GM18517 (cell line): ENCODE results near the gene MACROD2.
"Not testable (repeated sequence)": the region's sequence is repeated elsewhere in the genome, so short reads cannot be mapped to it uniquely, and the experiment has no call there.

Source experiments
- ATAC-seq: cut with Tn5 transposase; IDR thresholded peaks from one replicate; pipeline ENCODE4 v1.9.1; 2021; ENCODE audit warnings: mild to moderate bottlenecking, moderate library complexity; ENCODE audit not compliant: unreplicated experiment

Gene MACROD2

DNA sequence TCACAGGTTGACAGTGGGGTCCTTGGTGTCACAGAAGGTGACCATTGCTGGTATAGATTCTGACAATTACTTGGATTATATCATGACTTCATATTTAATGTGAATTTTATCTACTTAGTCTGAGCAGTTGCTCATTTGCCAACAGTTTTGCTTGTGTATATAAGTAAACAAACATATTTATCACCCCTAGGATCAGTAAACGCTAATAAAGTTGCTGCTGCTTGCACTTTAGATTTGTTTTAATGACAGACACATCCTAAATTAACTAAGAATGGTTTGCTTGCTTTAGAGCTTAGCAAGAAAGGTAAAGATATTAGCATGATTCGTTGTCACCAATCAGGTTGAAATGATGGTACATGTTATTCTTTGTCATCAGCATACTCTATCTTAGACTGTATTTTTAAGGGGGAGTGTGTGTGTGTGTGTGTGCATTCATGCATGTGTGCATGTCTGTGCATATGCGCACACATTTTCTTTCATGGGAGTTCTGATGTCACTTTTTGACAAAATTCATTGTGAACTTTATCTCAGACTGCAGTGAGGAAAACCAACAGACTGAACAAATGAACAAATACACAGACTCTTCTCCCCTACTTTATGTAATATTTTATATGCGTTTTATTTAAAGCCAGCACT lies 1124.7 kb downstream of the MACROD2 start:
- no peak for ATAC-seq

DNA sequence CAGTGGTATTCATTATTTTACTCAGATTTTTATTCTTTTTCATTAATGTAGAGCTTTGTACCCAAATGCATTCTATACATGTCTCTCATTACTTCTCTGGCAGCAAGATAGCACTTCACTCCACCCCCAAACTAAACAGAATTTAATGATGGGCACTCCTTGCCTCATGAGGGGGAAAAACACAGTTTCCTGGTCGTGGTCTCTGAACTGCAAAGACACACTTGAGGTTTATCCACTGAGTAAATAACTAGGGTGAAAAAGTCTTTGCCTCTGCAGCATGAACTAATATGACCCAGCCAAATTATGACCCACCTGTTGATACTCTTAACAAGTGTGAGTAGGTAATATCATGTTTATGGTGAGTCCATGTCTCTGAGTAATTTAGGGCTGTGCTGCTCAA lies 1127.3 kb downstream of the MACROD2 start:
- no peak for ATAC-seq

DNA sequence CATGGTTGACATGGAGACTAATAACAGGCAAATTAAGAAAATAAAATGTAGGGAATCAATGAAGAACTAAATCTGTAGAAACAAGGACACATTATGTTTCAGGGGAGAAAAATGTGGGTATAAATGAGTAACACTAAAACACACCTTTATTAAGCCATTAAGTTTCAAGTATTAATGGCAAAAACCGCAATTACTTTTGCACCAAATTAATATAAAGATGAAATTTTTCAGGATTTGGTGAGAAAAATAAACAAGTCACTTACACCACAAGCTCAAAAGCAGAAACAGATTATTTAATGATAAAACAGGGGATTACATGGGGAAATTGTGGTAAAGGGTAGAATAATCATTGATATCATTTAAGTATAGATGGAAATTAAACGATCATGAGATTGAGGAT lies 1135.9 kb downstream of the MACROD2 start:
- ATAC-seq: no peak

DNA sequence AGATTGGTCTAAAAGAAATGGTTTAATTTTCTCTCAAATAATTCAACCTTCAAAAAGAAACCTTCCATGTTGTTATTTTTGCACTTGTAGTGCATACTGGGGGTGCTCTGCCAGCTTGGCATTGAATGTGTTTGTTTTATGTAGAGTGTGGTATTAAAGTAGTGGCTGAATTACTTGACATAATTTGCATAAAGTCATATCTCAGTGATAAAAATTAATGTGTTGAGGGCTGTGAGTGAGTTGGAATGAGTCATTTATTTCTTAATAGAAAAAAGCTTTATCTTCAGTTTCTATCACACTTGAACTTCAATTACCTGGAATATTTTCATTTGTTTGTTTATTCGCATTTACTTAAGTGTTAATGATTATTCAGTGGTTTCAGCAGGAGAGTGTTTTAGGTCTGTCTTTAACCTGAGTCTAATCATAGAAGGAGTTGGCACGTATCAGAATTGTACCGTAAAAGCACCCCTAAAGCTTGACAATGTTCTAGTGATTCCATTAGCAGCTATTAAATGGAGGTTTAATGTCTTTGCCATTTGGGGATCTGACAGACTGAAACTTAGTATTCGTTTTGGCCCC lies 1143.3 kb downstream of the MACROD2 start:
- ATAC-seq: no peak

DNA sequence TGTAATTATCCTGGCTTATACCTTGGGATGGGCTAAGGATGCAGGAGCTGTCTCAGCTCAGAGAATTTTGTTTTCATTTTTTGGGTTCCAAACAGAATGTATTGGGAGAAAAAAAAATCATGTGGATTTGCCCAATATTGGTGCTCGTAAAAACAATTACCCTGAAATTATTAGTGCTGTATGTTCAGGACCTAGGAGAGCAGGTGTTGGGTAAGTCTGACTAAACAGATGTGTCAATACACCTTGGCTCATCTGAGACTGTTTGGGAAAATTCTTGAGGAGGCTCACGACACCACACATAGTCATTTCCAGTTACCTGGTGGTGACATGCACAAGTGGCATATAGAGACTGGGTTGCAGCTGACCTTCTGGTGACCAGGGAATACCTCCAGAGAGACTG lies 1144.2 kb downstream of the MACROD2 start:
- ATAC-seq: no peak

DNA sequence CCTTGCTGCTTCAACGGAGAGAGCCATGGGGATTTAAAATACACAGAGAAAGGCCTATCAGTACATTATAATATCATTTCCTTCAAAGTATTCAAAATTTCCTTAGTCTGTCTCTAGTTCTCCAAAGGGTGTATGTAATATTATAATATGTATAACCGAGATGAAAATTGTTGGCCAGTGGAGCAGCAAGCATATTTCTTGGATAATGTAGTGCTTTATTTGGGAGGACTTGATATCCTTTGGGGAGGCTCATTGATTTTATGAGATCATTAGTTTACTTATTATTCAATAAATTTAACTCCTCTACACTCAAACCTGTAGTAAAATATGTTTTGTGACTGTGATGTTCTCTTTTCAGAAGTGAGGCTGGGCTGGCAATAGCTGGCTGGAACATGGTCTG lies 1145.0 kb downstream of the MACROD2 start:
- ATAC-seq: no peak

DNA sequence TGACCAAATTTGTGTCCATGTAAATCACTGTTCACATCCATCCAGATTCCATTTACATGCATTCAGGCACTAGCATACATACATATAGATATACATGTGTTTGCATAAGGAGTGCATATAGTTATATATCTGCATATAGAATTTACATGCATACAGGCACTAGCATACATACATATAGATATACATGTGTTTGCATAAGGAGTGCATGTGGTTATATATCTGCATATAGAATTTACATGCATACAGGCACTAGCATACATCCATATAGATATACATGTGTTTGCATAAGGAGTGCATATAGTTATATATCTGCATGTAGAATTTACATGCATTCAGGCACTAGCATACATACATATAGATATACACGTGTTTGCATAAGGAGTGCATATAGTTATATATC lies 1145.6 kb downstream of the MACROD2 start:
- not testable (repeated sequence) for ATAC-seq

DNA sequence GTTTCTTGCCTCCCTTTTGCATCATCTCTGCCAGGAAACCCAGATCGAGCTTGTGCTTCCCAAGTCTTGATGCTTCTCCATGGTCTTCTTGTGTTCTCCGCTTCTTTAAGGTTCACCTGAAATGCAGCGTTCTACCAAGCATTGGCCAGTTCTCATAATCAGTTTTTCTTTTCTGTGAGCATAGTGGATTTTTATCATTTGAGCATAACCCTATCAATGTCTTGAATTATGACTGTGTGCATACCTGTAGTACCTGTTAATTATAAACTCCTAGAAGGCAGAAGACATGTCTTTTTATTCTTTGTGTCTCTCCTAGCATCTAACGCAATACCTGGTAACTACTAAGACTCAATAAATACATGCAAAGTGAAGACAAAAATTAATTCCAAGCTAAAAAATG lies 1146.5 kb downstream of the MACROD2 start:
- no peak for ATAC-seq

DNA sequence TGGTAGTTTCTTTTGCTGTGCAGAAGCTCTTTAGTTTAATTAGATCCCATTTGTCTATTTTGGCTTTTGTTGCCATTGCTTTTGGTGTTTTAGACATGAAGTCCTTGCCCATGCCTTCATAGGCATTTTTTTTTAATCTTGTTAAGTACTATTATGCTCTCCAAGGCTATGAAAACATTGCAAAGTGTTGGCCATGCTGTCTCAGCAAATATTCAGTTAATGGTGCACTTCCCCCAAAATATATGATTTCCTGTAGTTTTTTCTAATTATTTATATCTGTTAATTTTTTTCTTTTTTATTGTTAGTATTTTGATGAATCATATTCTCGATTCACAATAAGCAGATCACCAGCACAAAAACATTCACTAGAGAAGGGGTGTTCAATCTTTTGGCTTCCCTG lies 1148.2 kb downstream of the MACROD2 start:
- no peak for ATAC-seq

DNA sequence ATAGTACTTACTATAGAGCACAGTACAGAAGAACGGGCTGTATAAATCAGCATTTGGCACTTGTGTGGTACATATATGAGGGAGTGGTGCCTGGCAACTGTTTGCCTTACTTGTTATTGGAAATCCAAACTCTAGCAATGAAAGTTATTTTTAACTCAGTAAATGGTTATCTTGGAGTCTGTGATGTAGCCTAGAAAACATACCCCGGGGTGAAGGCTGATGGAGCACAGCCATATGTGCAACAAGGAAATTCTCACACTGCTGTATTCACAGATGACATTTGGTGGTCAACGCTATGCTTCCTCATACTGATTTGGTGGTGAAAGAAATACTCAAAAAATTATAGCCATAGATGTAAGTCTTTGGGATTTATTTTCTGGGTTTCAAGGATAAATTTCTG lies 1149.6 kb downstream of the MACROD2 start:
- ATAC-seq: no peak

DNA sequence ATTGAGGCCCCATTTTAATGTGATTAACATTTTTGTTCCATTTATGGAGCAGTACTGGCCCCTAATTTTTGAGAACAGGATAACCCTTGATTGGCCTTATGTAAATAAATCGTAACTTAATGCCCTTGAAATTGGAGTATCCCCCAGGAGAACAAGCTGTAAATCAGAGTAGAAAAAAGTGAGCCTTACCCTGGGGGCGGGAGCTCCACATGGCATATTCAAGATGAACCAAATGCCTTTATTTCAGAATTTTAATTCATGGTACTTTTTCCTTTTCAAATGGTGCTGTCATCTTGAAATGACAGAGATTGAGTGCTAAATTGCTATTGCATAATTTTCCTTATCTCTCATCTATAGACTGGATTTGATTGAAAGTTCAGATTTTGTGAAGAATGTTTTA lies 1151.6 kb downstream of the MACROD2 start:
- no peak for ATAC-seq

DNA sequence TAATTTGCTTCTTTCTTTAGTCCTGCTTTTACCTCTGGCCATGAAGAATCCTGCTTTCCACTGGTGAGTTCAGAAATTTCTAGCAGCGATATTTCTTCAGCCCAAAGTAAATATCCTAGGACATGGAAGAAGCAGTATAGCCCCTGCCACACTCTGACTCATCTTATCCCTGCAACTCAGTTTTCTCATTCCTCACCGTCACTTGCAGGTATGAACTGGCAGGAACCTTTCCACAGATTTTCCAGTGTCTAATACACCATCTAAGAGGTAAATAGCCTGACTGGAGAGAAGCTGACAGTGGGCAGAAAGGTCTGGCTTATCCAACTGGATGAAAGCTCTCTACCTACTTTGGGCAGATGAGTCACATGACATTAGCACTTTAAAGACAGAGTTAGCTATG lies 1158.8 kb downstream of the MACROD2 start:
- ATAC-seq: no peak

DNA sequence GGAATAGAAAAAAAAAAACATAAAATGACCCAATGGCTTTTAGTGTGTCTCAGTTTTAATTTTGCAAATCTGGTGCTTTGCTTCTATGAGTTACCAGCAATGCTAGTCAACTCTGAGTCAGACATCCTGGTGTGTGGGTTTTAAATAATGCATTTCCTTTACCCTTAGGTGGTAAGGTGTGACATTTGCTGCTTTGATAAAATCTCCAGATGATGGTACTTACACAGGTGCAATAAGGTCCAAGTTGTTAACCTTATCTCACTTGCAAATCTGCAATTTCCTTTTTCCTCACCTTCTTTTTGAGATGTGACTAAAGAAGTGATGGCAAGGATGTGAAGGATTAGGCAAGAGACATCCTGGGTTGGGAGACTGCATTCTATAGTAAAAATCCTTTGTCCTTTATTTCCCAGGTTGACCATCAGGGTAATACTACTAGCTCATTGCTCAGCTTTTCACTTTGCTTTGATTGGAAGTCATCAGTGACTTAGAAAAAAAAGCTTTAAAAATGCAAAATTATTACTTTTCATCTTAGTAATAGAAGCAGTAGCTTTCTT lies 1160.6 kb downstream of the MACROD2 start:
- no peak for ATAC-seq

DNA sequence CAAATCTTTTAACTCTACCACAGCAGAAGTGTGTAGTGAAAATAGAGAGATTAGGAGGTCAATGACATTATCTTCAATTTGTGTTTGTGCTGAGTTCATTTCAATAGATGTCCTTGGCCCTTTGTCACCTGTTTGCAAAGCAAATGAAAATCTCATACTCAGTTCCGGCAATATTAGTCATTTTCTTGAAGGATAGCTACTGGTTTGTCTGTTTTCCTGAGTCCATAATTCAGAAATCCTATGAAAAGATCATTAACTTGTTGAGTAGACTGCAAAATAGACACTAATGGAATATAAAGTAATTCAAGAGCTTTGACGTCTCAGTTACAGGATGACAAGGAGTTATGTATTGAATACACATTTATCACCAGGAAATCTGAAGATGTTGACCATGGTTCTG lies 1163.2 kb downstream of the MACROD2 start:
- ATAC-seq: no peak

DNA sequence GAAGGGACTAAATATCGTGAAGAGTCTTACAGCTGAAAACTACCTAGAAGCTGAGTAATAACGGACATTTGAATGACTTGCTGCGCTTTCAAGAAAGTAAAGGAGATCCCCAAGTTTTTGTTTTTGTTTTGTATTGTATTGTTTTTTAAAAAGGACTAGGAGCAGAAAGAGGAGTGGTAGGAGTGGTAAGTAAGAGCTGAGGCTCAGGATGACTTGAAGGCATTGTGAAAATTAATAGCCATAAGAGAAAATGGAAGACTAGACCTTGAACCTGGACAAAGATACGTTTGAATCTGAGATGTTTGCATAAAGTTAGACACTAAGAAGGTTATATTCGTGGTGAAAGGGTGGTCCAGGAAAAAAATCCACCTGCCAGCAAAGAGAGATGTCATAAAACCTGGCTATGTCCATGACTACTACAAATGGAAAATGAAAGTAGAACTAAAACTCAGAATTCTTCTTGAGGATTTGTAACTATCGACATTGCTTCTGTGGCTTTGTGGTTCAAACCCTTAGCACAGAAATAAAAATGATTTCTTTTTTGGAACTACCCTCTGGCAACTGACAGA lies 1166.8 kb downstream of the MACROD2 start:
- ATAC-seq: no peak

DNA sequence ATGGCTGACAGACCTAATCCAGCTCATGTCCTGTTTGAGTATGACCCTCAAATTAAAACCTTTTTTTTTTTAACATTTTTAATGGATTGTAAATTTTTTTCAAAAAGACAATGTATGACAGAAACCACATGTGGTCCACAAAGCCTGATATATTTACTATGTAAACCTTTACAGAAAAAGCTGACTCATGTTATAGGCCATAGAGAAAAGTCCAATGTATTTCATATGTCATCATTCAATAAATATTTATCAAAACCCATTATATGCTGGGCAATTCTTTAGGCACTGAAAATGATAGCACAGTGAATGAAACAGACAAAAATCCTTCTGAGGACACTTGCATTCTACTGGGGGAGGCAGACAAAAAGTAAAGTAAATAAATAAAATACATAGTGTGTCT lies 1168.3 kb downstream of the MACROD2 start:
- ATAC-seq: no peak

DNA sequence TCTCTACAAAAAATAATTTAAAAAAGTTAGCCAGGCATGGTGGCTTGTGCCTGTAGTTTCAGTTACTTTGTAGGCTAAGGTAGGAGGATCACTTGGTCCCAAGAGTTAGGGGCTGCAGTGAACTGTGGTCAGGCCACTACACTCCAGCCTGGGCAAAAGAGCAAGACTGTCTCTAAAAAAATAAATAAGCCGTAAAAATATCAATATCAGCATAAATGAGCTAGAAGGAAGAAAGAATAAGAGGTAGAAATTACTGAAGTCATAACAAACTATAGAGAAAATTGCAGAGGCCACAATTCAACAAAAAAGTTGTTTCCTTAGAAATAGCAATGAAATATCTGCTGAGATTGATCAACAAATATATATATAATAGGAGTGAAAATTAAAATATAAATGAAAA lies 1169.4 kb downstream of the MACROD2 start:
- ATAC-seq: no peak

DNA sequence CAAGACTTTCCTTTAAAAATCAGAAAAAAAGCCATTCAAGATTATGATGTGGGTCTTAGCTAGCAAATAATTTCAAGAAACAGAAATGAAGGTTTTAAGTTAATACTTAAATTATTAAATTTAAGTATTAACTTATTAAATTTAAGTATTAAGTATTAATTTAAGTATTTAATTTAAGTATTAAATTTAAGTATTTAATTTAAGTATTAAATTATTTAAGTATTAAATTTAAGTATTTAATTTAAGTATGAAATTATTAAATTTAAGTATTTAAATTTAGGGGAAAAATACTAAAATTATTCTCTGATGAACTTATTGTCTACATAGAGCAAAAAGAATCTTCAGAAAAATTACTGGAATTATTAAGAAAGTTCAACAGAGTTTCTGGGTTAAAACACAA lies 1171.4 kb downstream of the MACROD2 start:
- ATAC-seq: no peak

DNA sequence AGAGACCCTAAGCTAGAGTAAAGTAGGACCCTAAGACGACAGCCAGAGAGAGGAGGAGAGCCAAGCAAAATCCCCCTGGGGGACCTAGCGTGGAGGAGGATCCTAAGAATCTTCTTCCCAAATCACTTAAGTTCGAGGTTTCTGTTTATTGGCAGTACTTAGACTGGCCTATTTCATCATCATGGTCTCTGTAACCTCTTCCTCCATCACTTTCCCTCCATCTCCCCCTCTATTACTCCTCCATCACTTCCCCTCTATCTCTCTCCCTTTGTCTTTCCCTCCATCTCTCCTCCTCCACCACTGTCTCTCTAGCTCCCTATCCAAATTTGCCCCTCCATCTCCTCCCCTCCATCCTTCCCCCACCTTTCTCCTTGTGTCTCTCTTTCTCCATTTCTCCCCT lies 1175.7 kb downstream of the MACROD2 start:
- ATAC-seq: no peak

DNA sequence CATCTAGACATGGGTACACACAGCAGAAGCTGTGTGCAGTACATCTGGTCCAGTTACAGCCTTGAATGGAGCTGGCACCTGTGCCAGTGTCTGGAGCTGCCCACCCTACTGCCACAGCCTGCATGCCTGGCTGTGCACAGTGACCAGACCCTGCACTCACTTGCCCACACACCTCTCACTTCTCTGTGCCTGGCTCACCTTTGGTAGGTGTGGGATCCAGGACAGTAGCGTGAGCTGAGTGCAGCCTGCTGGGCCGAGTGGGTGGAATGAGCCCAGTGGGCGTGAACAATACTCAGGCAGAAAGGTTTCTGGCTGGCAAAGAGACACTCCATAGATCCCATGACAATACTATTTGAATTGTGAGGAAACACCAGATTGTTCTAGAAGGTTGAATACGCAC lies 1181.6 kb downstream of the MACROD2 start:
- ATAC-seq: no peak

DNA sequence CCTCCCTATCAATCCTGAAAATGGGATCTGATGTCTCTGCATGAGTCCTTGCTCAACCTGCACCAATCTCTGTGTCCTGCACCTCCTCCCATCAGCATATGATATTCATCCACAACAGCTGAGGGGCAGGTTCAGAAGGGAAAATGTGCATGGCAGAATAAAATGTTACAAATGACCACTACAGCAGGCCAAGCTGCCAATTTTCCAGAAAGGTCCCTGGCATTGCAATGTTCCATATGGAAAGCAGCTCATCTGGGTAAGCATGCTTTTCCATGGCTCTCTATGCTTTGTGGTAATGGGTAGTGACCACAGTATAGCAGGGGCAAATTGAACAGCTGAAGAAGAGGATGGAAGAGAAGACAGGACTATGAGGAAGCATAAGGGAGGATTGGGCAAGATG lies 1183.3 kb downstream of the MACROD2 start:
- ATAC-seq: no peak

DNA sequence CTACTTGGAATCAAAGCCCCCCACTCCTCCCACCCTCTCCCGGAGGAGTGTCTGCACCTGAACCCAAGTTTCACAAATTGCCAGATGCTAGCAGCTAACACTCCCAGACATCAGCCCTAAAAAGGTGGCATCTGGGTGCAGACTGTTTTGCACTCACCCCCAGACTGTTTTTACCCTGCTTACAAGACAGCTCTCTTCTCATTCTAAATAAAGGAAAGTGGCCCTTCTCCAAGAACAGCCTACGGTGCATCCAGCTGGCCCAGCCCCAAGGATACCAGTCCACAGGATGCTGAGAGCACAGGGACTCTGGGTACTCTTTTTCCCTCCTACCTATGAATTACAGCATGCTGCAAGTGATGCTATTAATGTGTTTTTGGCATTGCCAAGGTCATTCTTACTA lies 1184.1 kb downstream of the MACROD2 start:
- no peak for ATAC-seq

DNA sequence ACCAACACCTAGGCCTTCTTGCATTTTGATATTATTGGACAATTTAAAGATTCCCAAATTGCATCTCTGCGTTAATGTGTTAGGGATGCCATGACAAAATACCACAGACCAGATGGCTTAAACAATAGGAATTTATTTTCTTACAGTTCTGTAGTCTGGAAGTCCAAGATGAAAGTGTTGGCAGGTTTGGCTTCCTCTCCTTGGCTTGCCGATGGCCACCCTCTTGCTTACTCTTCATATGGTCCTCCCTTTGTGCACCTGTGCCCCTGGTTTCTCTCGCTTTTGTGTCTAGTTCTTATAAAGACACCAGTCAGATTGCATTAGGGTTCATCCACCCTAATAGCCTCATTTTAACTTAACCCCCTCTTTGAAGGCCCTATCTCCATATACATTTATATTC lies 1184.5 kb downstream of the MACROD2 start:
- ATAC-seq: no peak
